Pancreas (tissue), 10 donors: ENCODE results near the gene SBF1. TPM values are rescaled to one million over a fixed set of nuclear protein-coding genes. Genes with fewer than 3 reads are reported as not detected.

ENCODE experiments used
- ATAC-seq, 4 donors: fragments of 200-7000 bp; cut with Tn5 transposase; one replicate each; pipeline versions ENCODE4 v1.8.0 to v1.9.1; 2020; ENCODE audit warnings: mild to moderate bottlenecking in 4 of 4, moderate library complexity in 4 of 4
- DNase-seq, 6 donors: peaks; one replicate each; pipeline ENCODE4 v3.0.0-alpha.2; 2020
- FAIRE-seq: peaks from 2 replicates; lab custom pipeline; 2012; peaks lifted over from hg19 to GRCh38; lab: Jason Lieb, UNC
- H3K27ac ChIP-seq, 4 donors: fragments of 200-600 bp; sonication (generic); 1 replicate in 3 of 4; 2 replicates in 1 of 4; pipeline versions ENCODE4 v1.5.0 to v1.8.0; 2020
- H3K27me3 ChIP-seq, 4 donors: fragments of 200-600 bp; one replicate each; pipeline ENCODE4 v1.8.0; 2021
- H3K36me3 ChIP-seq, 3 donors: fragments of 200-600 bp; sonication (generic) in 1 of 3; one replicate each; pipeline versions ENCODE4 v1.5.0 to v1.8.0; 2020 to 2021
- H3K4me1 ChIP-seq, 3 donors: fragments of 200-600 bp; one replicate each; pipeline ENCODE4 v1.8.0; 2021
- H3K4me3 ChIP-seq, 4 donors: fragments of 200-600 bp; sonication (generic) in 2 of 4; one replicate each; pipeline versions ENCODE4 v1.5.0 to v1.8.0; 2020 to 2021
- H3K9me3 ChIP-seq, 4 donors: fragments of 200-600 bp; one replicate each; pipeline ENCODE4 v1.8.0; 2021
- CTCF ChIP-seq, 4 donors: fragments of 200-600 bp; sonication (generic) in 3 of 4; IDR thresholded peaks; one replicate each; pipeline versions ENCODE4 v1.5.0 to v1.8.0; 2021; ENCODE audit warnings: antibody characterized with exemption in 4 of 4
- whole genome bisulfite sequencing, 2 donors: extraction: QIAGEN DNeasy Blood & Tissue Kit; methylation state at CpG; one replicate each; pipeline ENCODE4 v1.1.7; 2013; 5-methylcytosine and 5-hydroxymethylcytosine counted together
- intact Hi-C, 3 donors: fragments of 100-400 bp; cut with DNase I; formaldehyde crosslinking; loops; one replicate each; pipeline versions ENCODE4 v1.11.1 to v1.14.2; 2022
- polyA plus RNA-seq, 2 donors: library from polyadenylated mRNA; stranded (reverse); fragments of 200-250 nt; gene quantifications; one replicate each; pipeline ENCODE4 v1.2.3, GENCODE V29; 2013
- total RNA-seq, 6 donors: library from RNA; stranded (reverse); fragmentation: NEBNext Ultra II Directional in 4 of 6; extraction: Animal tissue kit (Norgen Biotek cat#: 25700) in 4 of 6; gene quantifications; one replicate each; pipeline versions ENCODE4 v1.2.1 to v1.2.4, GENCODE V29; 2021 to 2023
- donor health status: healthy with polysubstance abuse.
- donor health status: DM: no; HTN: no; CAD: no; lungs with moderate emphysema.
- donor health status: DM: no; HTN: no; CAD: no.
- donor health status: control.
- donor health status: control.
- donor health status: Bipolar disorder and iron deficiency.
- donor health status: DM: yes; HTN: yes; CAD: no.
- donor health status: DM: no; HTN: no; CAD: no.
- donor health status: DM: no; HTN: no; CAD: no.
- donor health status: DM: yes; HTN: yes; CAD: no.

SBF1 gene
- total and polyA plus RNA-seq, 8 donors: 36.8 to 76.5 (median 56.1) TPM

- H3K27ac ChIP-seq: no peak overlapping the region
- 73 to 77% methylated on average over 27 to 28 of the region's 28 CpGs for WGBS, 2 donors
- DNase-seq (peak in 3 of 6 donors; percentile 3 to 74 (median 39)), ATAC-seq (peak in 3 of 4 donors; percentile 1 to 5 (median 4)), FAIRE-seq (no peak)
- peaks cover 0 to 54% (median 11%) of the 10 kb centered on the region in 3 donors for H3K36me3 ChIP-seq
- TF ChIP-seq CTCF (IDR thresholded peaks at IDR 0.05): no peak
- intact Hi-C loops: no loop called here
- H3K4me3 ChIP-seq: no peak overlapping the region
- no peaks in the 10 kb centered on the region for H3K4me1 ChIP-seq
- H3K9me3 ChIP-seq: no peaks in the 10 kb centered on the region
- H3K27me3 ChIP-seq: no peaks in the 10 kb centered on the region
Measured at GRCh38 chr22:50443801-50444625, 30.8 kb downstream of the SBF1 start.

DNA sequence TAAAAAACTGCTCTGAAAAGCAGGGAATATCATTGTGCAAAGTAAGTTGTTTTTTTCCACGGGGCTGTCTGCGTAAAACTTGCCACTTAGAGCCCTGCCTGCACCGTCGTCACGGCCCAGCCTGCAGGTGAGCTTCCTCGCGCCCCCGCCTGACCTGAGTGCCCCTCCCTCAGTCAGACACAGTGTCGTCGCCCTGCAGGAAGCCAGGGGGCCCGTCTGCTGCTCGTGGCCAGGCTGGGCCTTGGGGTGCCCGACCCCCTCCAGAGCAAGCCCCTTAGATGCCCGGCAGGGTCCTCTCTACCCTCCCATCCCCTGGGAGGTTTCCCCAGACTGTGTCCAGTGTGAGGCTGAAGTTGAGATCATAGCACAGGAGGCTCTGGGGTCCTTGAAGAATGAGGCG is 31.6 kb downstream of the SBF1 start:
- ATAC-seq (peak in 1 of 4 donors; percentile 1), DNase-seq (peak in 3 of 6 donors; percentile 16 to 69 (median 36)), FAIRE-seq (no peak)
- Histone ChIP-seq H3K4me1 (no peaks in the 10 kb centered on the region), H3K36me3 (peaks cover 0 to 54% (median 8%) of the 10 kb centered on the region in 3 donors), H3K4me3 (no peak overlapping the region), H3K27me3 (no peaks in the 10 kb centered on the region), H3K9me3 (no peaks in the 10 kb centered on the region), H3K27ac (no peak overlapping the region)
- no peak for TF ChIP-seq CTCF (IDR thresholded peaks at IDR 0.05)
- intact Hi-C loops: no loop called here
- WGBS, 2 donors: 88 to 91% methylated on average over 15 of the region's 15 CpGs

GRCh38 chr22:50441428-50441993 is 33.3 kb downstream of the SBF1 start:
- no peaks in the 10 kb centered on the region for H3K9me3 ChIP-seq
- TF ChIP-seq CTCF (IDR thresholded peaks at IDR 0.05): no peak
- H3K4me1 ChIP-seq: no peaks in the 10 kb centered on the region
- no peaks in the 10 kb centered on the region for H3K27me3 ChIP-seq
- H3K27ac ChIP-seq: no peak overlapping the region
- no peak overlapping the region for H3K4me3 ChIP-seq
- FAIRE-seq (no peak), ATAC-seq (no peak), DNase-seq (peak in 3 of 6 donors; percentile 10 to 64 (median 37))
- peaks cover 0 to 51% (median 7%) of the 10 kb centered on the region in 3 donors for H3K36me3 ChIP-seq
- intact Hi-C loops: no loop called here
- 88 to 92% methylated on average over 17 of the region's 17 CpGs for WGBS, 2 donors

DNA sequence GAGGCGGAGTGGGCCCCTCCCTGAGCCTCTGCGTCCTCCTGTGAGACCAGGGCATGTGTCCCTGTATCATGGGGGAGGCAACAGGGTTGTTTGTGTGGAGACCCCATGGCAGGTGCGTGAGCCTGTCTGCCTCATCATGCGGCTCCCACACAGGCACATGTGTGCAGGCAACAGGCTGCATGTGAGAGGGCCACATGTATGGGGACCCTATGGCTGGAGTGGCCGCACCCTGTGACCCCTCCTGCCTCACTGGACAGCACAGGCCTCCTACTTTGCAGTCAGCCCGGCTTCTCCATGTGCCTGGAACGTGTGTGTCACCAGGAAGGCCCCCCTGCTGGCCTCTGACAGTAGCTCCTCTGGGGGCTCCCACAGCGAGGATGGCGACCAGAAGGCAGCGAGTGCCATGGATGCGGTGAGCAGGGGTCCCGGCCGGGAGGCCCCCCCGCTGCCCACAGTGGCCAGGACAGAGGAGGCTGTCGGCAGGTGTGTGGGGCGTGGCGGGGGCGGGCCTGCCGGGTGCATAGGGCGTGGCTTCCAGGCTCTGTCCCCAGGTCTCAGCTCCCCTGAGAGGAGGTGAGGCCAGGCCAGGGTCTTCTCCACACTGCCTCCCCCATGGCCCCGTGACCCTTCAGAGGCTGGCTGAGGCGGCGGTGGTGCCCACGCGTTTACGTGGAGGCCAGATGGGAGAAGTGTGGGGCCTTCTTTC is 34.1 kb downstream of the SBF1 start:
- no peak overlapping the region for H3K4me3 ChIP-seq
- intact Hi-C loops: no loop called here
- DNase-seq (peak in 2 of 6 donors; percentile 40 to 81), FAIRE-seq (no peak), ATAC-seq (peak in 2 of 4 donors; percentile 2)
- no peak for TF ChIP-seq CTCF (IDR thresholded peaks at IDR 0.05)
- H3K36me3 ChIP-seq: peaks cover 0 to 53% (median 7%) of the 10 kb centered on the region in 3 donors
- H3K9me3 ChIP-seq: no peaks in the 10 kb centered on the region
- no peak overlapping the region for H3K27ac ChIP-seq
- 86 to 90% methylated on average over 24 to 26 of the region's 26 CpGs for WGBS, 2 donors
- H3K27me3 ChIP-seq: no peaks in the 10 kb centered on the region
- H3K4me1 ChIP-seq: no peaks in the 10 kb centered on the region
